ENCODE measurements around the gene FBH1.

DNA sequence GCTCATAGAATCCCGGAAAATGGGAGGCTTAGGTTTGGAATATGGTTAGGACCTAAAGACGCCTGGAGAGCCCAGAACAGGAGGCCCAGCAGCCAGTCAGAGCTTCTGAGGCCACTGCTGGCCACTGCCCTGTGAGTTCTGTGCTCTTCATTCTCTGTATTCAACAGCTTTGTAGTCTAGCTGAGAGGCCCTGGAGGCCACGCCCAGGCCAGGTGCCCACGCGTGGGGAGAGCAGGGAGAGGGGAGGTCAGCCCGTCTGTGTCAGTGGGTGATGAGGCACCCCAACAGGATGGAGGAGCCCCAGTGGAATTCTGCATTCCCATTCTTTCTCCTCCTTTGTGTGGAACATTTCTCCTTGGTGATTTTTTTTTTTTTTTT is 58.2 kb downstream of the FBH1 start:
- TF ChIP-seq CTCF (IDR thresholded peaks at IDR 0.05) = no peak
- TF ChIP-seq POLR2A (IDR thresholded peaks at IDR 0.05) = no peak
